Endodermal cell (in vitro differentiated cells): ENCODE results near the gene GPR183. TPM values are rescaled to one million over a fixed set of nuclear protein-coding genes. Genes with fewer than 3 reads are reported as not detected.
"Not testable (repeated sequence)": the region's sequence is repeated elsewhere in the genome, so short reads cannot be mapped to it uniquely, and the experiment has no call there.

ENCODE experiments used
- DNase-seq: peaks from one replicate; pipeline ENCODE4 v3.0.0-alpha.2; 2017
- H3K27ac ChIP-seq: 2 replicates; pipeline ENCODE4 v1.5.1; 2013; ENCODE audit warnings: mild to moderate bottlenecking, low read depth, low read length, moderate library complexity
- H3K27me3 ChIP-seq: 2 replicates; pipeline ENCODE4 v1.6.1; 2013; ENCODE audit warnings: mild to moderate bottlenecking, low read length, moderate library complexity; ENCODE audit not compliant: insufficient read depth, control insufficient read depth, poor library complexity, severe bottlenecking
- H3K36me3 ChIP-seq: 2 replicates; pipeline ENCODE4 v1.7.0; 2013; ENCODE audit warnings: mild to moderate bottlenecking, low read length, moderate library complexity; ENCODE audit not compliant: control insufficient read depth, insufficient read depth
- H3K4me1 ChIP-seq: one replicate; pipeline ENCODE4 v1.7.0; 2013; ENCODE audit warnings: low read length; ENCODE audit not compliant: control insufficient read depth, insufficient read depth
- H3K4me3 ChIP-seq: 2 replicates; pipeline ENCODE4 v1.5.1; 2013; ENCODE audit warnings: mild to moderate bottlenecking, low read length, moderate library complexity
- H3K9ac ChIP-seq: 2 replicates; pipeline ENCODE4 v1.6.1; 2013; ENCODE audit warnings: mild to moderate bottlenecking, low read length, moderate library complexity; ENCODE audit not compliant: poor library complexity, severe bottlenecking; ENCODE audit errors: extremely low read depth
- H3K9me3 ChIP-seq: 2 replicates; pipeline ENCODE4 v1.6.1; 2013; ENCODE audit warnings: mild to moderate bottlenecking, low read length, moderate library complexity; ENCODE audit not compliant: control insufficient read depth
- H3K27ac Mint-ChIP-seq: 2 replicates; pipeline ENCODE4 v1.8.0; 2020; ENCODE audit warnings: mixed read lengths
- H3K27me3 Mint-ChIP-seq: 2 replicates; pipeline ENCODE4 v1.8.0; 2021; ENCODE audit warnings: mild to moderate bottlenecking, mixed read lengths; ENCODE audit not compliant: insufficient read depth
- H3K36me3 Mint-ChIP-seq: 2 replicates; pipeline ENCODE4 v1.8.0; 2020; ENCODE audit warnings: low read depth, mixed read lengths
- H3K4me1 Mint-ChIP-seq: 2 replicates; pipeline ENCODE4 v1.8.0; 2020; ENCODE audit warnings: mixed read lengths
- H3K4me3 Mint-ChIP-seq: 2 replicates; pipeline ENCODE4 v1.8.0; 2020; ENCODE audit warnings: mild to moderate bottlenecking, moderate library complexity, mixed read lengths
- H3K9me3 Mint-ChIP-seq: 2 replicates; pipeline ENCODE4 v1.8.0; 2020; ENCODE audit warnings: mild to moderate bottlenecking, mixed read lengths
- WGBS, 2 experiments: methylation state at CpG; one replicate each; pipeline versions ENCODE4 v1.1.5 to v1.1.7; 2013; ENCODE audit warnings: missing lambda C conversion rate in 2 of 2, mixed read lengths in 1 of 2; ENCODE audit not compliant: insufficient coverage in 1 of 2, insufficient read length in 1 of 2; 5-methylcytosine and 5-hydroxymethylcytosine counted together
- microRNA-seq: library from miRNA; unstranded; fragments of <30 nt; microRNA quantifications from one replicate; pipeline ENCODE4 v1.2.0, GENCODE V29; 2020; ENCODE audit warnings: borderline microRNAs expressed
- total RNA-seq, 2 donors: library from RNA; stranded (reverse); fragmentation: NEBNext Ultra II Directional in 1 of 2; extraction: Animal tissue kit (Norgen Biotek cat#: 25700) in 1 of 2; gene quantifications; 2 replicates in 1 of 2; 3 replicates in 1 of 2; pipeline ENCODE4 v1.2.1, GENCODE V29; 2021
- TF ChIP-seq, protein P1 (sequence below): fragments of 200-600 bp; sonication (generic); conservative IDR thresholded peaks from 2 replicates; pipeline ENCODE4 v1.5.0; 2021; ENCODE audit warnings: antibody characterized with exemption, mild to moderate bottlenecking

The GPR183 gene
- total RNA-seq, 2 donors from 2014 or later = 0.62 TPM; not detected in 1

GRCh38 chr13:99250982-99251825 lies 56.0 kb downstream of the GPR183 start:
- TF ChIP-seq, protein P1, sequence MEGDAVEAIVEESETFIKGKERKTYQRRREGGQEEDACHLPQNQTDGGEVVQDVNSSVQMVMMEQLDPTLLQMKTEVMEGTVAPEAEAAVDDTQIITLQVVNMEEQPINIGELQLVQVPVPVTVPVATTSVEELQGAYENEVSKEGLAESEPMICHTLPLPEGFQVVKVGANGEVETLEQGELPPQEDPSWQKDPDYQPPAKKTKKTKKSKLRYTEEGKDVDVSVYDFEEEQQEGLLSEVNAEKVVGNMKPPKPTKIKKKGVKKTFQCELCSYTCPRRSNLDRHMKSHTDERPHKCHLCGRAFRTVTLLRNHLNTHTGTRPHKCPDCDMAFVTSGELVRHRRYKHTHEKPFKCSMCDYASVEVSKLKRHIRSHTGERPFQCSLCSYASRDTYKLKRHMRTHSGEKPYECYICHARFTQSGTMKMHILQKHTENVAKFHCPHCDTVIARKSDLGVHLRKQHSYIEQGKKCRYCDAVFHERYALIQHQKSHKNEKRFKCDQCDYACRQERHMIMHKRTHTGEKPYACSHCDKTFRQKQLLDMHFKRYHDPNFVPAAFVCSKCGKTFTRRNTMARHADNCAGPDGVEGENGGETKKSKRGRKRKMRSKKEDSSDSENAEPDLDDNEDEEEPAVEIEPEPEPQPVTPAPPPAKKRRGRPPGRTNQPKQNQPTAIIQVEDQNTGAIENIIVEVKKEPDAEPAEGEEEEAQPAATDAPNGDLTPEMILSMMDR = no peak
- Histone ChIP-seq H3K9ac (no peak overlapping the region), H3K9me3 (no peaks in the 10 kb centered on the region), H3K27ac (no peak overlapping the region), H3K27me3 (no peaks in the 10 kb centered on the region), H3K4me1 (no peaks in the 10 kb centered on the region), H3K36me3 (peaks cover 44% of the 10 kb centered on the region), H3K4me3 (no peak overlapping the region)
- Mint-ChIP-seq H3K27ac (no peak overlapping the region), H3K4me3 (no peak overlapping the region), H3K9me3 (no peaks in the 10 kb centered on the region), H3K36me3 (peaks cover 41% of the 10 kb centered on the region), H3K27me3 (no peaks in the 10 kb centered on the region), H3K4me1 (no peaks in the 10 kb centered on the region)
- 78 to 100% methylated on average over 3 to 5 of the region's 5 CpGs for WGBS, 2 experiments
- no peak for DNase-seq

- not testable (repeated sequence) for H3K27me3 Mint-ChIP-seq, H3K27me3 ChIP-seq, H3K4me1 ChIP-seq, H3K9me3 Mint-ChIP-seq, H3K27ac ChIP-seq, H3K4me3 ChIP-seq, H3K4me3 Mint-ChIP-seq, H3K9ac ChIP-seq, DNase-seq, H3K9me3 ChIP-seq, H3K27ac Mint-ChIP-seq, H3K4me1 Mint-ChIP-seq
- WGBS, 2 experiments = 98% methylated on average over 2 of the region's 2 CpGs; no CpG with 5 or more reads in 1 of the 2 experiments
- H3K36me3 Mint-ChIP-seq = peaks cover 44% of the 10 kb centered on the region
- H3K36me3 ChIP-seq = peaks cover 45% of the 10 kb centered on the region
Measured at GRCh38 chr13:99249606-99250005, 57.6 kb downstream of the GPR183 start.

- H3K4me3 Mint-ChIP-seq, H3K27ac ChIP-seq, H3K9ac ChIP-seq, H3K4me1 Mint-ChIP-seq, H3K4me1 ChIP-seq, H3K9me3 ChIP-seq, DNase-seq, H3K9me3 Mint-ChIP-seq, H3K27ac Mint-ChIP-seq, H3K27me3 Mint-ChIP-seq, H3K4me3 ChIP-seq, H3K27me3 ChIP-seq: not testable (repeated sequence)
- 96 to 100% methylated on average over 1 to 3 of the region's 3 CpGs for WGBS, 2 experiments
- peaks cover 42% of the 10 kb centered on the region for H3K36me3 ChIP-seq
- peaks cover 44% of the 10 kb centered on the region for H3K36me3 Mint-ChIP-seq
Measured at GRCh38 chr13:99249178-99249577, 58.0 kb downstream of the GPR183 start.

GRCh38 chr13:99246100-99246499 lies 61.1 kb downstream of the GPR183 start:
- peaks cover 61% of the 10 kb centered on the region for H3K36me3 Mint-ChIP-seq

More at GRCh38 chr13:99246100-99246499, 61.1 kb downstream of the GPR183 start:
- DNase-seq = no peak
- WGBS, 2 experiments = 97 to 100% methylated on average over 1 of the region's 1 CpG
- Histone ChIP-seq H3K27me3 (no peaks in the 10 kb centered on the region), H3K9me3 (peaks cover 4% of the 10 kb centered on the region), H3K27ac (no peak overlapping the region), H3K9ac (no peak overlapping the region), H3K36me3 (peaks cover 52% of the 10 kb centered on the region), H3K4me3 (no peak overlapping the region), H3K4me1 (no peaks in the 10 kb centered on the region)
- peaks cover 7% of the 10 kb centered on the region for H3K9me3 Mint-ChIP-seq
- H3K27ac Mint-ChIP-seq = no peak overlapping the region
- H3K27me3 Mint-ChIP-seq = no peaks in the 10 kb centered on the region
- no peaks in the 10 kb centered on the region for H3K4me1 Mint-ChIP-seq
- H3K4me3 Mint-ChIP-seq = no peak overlapping the region
- TF ChIP-seq, protein P1 = no peak

Small RNA genes within 50 kb of the gene (microRNA-seq; reads per million reads assigned to microRNA genes)
- gene MIR623 = not detected

Other genes with a start within 250 kb of the GPR183 start
- gene UBAC2, start 106.5 kb downstream of the GPR183 start, total RNA-seq = 10 to 100 TPM; 72.7 to 80.4 TPM
- gene GPR18, start 49.0 kb downstream of the GPR183 start, total RNA-seq = not detected
- 10 to 100 TPM; 88.4 to 99.3 TPM for gene TM9SF2, start 194.1 kb upstream of the GPR183 start, total RNA-seq